ENCODE results near the gene CEP57L1.

GRCh38 chr6:109052852-109053251 is 42.5 kb upstream of the CEP57L1 start:
- TF ChIP-seq CTCF (IDR thresholded peaks at IDR 0.05), result no peak
- TF ChIP-seq POLR2A (IDR thresholded peaks at IDR 0.05), result no peak

All from body of pancreas (tissue), 4 donors.